ENCODE data around the gene RAB31. TPM values are rescaled to one million over a fixed set of nuclear protein-coding genes. Genes with fewer than 3 reads are reported as not detected.

RAB31 gene
- total and polyA plus RNA-seq, 4 experiments from 2014 or later = 0.07 to 1.8 (median 1.4) TPM

GRCh38 chr18:9867071-9867594, 159.0 kb downstream of the RAB31 start:
- ChIA-PET POLR2A (ENCODE audit: partially characterized antibody) (no interaction called here), CTCF (ENCODE audit: partially characterized antibody) (no interaction called here)
- H3K9me3 ChIP-seq (ENCODE audit: control insufficient read depth in 1 of 2, low read length in 2 of 2) = peaks cover 0 to 6% of the 10 kb centered on the region in 2 donors
- DNase-seq = no peak
- no peaks in the 10 kb centered on the region for H3K36me3 ChIP-seq (ENCODE audit: insufficient read depth, low read length)
- no peak overlapping the region for H3K4me3 Mint-ChIP-seq
- no peaks in the 10 kb centered on the region for H3K4me1 ChIP-seq (ENCODE audit: insufficient read depth, low read length)
- H3K4me1 Mint-ChIP-seq = peaks cover 0 to 3% (median 3%) of the 10 kb centered on the region in 4 donors
- peaks cover 5 to 31% (median 18%) of the 10 kb centered on the region in 8 donors for H3K9me3 Mint-ChIP-seq
- peaks cover 13 to 18% of the 10 kb centered on the region in 2 donors for H3K27me3 Mint-ChIP-seq
- H3K36me3 Mint-ChIP-seq = peaks cover 4 to 10% of the 10 kb centered on the region in 2 donors
- intact Hi-C loops (cut with micrococcal nuclease) = no loop called here
- no peaks in the 10 kb centered on the region for H3K27me3 ChIP-seq (ENCODE audit: insufficient read depth, low read length)
- no peak overlapping the region for H3K27ac Mint-ChIP-seq
- no peak overlapping the region for H3K4me3 ChIP-seq (ENCODE audit: low read length in 2 of 2)
- no peak overlapping the region for H3K27ac ChIP-seq (ENCODE audit: low read depth, low read length)

DNA sequence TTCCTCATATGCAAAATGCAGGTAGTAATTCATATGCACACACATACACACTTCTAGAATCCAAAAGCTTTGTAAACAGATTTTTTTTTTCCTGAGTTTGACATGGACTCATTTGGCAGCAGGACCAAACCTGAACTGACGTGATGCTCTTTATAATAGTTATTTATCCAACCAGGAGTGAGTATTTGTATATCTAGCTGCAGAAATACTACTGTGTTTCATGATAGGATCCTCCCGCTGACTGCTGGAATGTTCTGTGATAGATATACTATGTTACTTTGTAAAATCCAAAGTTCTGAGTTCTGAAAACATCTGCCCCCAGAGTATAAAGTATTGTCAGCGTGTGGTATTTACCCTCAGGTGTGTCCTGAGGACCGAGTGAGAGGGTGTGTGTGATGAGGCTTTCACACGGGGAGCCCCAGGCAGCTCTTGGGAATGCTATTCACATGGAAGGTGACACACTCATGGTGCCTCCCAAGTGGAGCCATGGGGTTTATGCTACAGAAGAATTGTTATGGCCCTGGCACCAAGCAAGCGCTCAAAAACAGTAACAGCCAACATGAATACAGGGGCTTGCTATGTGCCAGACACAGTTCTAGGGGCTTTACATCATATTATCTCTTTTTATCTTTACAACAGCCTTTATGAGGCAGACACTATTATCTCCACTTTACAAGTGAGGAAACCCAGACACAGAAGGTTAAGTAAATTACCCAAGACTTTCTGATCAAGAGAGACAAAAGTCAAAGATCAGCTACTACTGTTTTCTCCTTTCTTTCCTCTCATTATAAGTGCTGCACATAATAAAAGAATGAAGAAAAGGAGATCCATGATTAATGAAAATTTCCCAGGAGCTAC, 161.0 kb downstream of the RAB31 start:
- Histone ChIP-seq H3K27ac (ENCODE audit: low read depth, low read length) (no peak overlapping the region), H3K9me3 (ENCODE audit: control insufficient read depth in 1 of 2, low read length in 2 of 2) (peaks cover 0 to 6% of the 10 kb centered on the region in 2 donors), H3K36me3 (ENCODE audit: insufficient read depth, low read length) (no peaks in the 10 kb centered on the region), H3K4me3 (ENCODE audit: low read length in 2 of 2) (no peak overlapping the region), H3K4me1 (ENCODE audit: insufficient read depth, low read length) (no peaks in the 10 kb centered on the region), H3K27me3 (ENCODE audit: insufficient read depth, low read length) (no peaks in the 10 kb centered on the region)
- H3K4me3 Mint-ChIP-seq = no peak overlapping the region
- DNase-seq = no peak
- CTCF ChIA-PET (ENCODE audit: partially characterized antibody) = no interaction called here
- POLR2A ChIA-PET (ENCODE audit: partially characterized antibody) = no interaction called here
- peaks cover 5 to 31% (median 18%) of the 10 kb centered on the region in 8 donors for H3K9me3 Mint-ChIP-seq
- intact Hi-C loops (cut with micrococcal nuclease) = no loop called here
- peaks cover 4 to 10% of the 10 kb centered on the region in 2 donors for H3K36me3 Mint-ChIP-seq
- H3K4me1 Mint-ChIP-seq = peaks cover 0 to 3% (median 2%) of the 10 kb centered on the region in 4 donors
- no peak overlapping the region for H3K27ac Mint-ChIP-seq
- peaks cover 12 to 20% of the 10 kb centered on the region in 2 donors for H3K27me3 Mint-ChIP-seq

- Histone ChIP-seq H3K27ac (ENCODE audit: low read depth, low read length) (no peak overlapping the region), H3K4me3 (ENCODE audit: low read length in 2 of 2) (no peak overlapping the region), H3K36me3 (ENCODE audit: insufficient read depth, low read length) (no peaks in the 10 kb centered on the region), H3K9me3 (ENCODE audit: control insufficient read depth in 1 of 2, low read length in 2 of 2) (peaks cover 0 to 6% of the 10 kb centered on the region in 2 donors), H3K27me3 (ENCODE audit: insufficient read depth, low read length) (no peaks in the 10 kb centered on the region), H3K4me1 (ENCODE audit: insufficient read depth, low read length) (no peaks in the 10 kb centered on the region)
- Mint-ChIP-seq H3K4me1 (peaks cover 0 to 3% (median 2%) of the 10 kb centered on the region in 4 donors), H3K9me3 (peaks cover 5 to 29% (median 18%) of the 10 kb centered on the region in 8 donors), H3K36me3 (peaks cover 4 to 10% of the 10 kb centered on the region in 2 donors), H3K27ac (no peak overlapping the region), H3K27me3 (peaks cover 12 to 20% of the 10 kb centered on the region in 2 donors), H3K4me3 (no peak overlapping the region)
- no peak for DNase-seq
- CTCF ChIA-PET (ENCODE audit: partially characterized antibody) = no interaction called here
- intact Hi-C loops (cut with micrococcal nuclease) = no loop called here
- POLR2A ChIA-PET (ENCODE audit: partially characterized antibody) = no interaction called here
Measured at GRCh38 chr18:9869715-9870430, 161.8 kb downstream of the RAB31 start.

GRCh38 chr18:9870431-9871008, 162.4 kb downstream of the RAB31 start:
- peaks cover 0 to 6% of the 10 kb centered on the region in 2 donors for H3K9me3 ChIP-seq (ENCODE audit: control insufficient read depth in 1 of 2, low read length in 2 of 2)
- peaks cover 13 to 21% of the 10 kb centered on the region in 2 donors for H3K27me3 Mint-ChIP-seq
- H3K4me3 Mint-ChIP-seq = no peak overlapping the region
- peaks cover 3 to 6% of the 10 kb centered on the region in 2 donors for H3K36me3 Mint-ChIP-seq
- H3K4me1 ChIP-seq (ENCODE audit: insufficient read depth, low read length) = no peaks in the 10 kb centered on the region
- ChIA-PET CTCF (ENCODE audit: partially characterized antibody) (no interaction called here), POLR2A (ENCODE audit: partially characterized antibody) (no interaction called here)
- intact Hi-C loops (cut with micrococcal nuclease) = no loop called here
- H3K4me3 ChIP-seq (ENCODE audit: low read length in 2 of 2) = no peak overlapping the region
- H3K27me3 ChIP-seq (ENCODE audit: insufficient read depth, low read length) = no peaks in the 10 kb centered on the region
- H3K9me3 Mint-ChIP-seq = peaks cover 5 to 23% (median 14%) of the 10 kb centered on the region in 8 donors
- H3K4me1 Mint-ChIP-seq = peaks cover 0 to 3% (median 2%) of the 10 kb centered on the region in 4 donors
- H3K27ac Mint-ChIP-seq = no peak overlapping the region
- no peaks in the 10 kb centered on the region for H3K36me3 ChIP-seq (ENCODE audit: insufficient read depth, low read length)
- DNase-seq = no peak
- no peak overlapping the region for H3K27ac ChIP-seq (ENCODE audit: low read depth, low read length)

- ChIA-PET CTCF (ENCODE audit: partially characterized antibody) (no interaction called here), POLR2A (ENCODE audit: partially characterized antibody) (no interaction called here)
- H3K27me3 Mint-ChIP-seq = peaks cover 10 to 20% of the 10 kb centered on the region in 2 donors
- Histone ChIP-seq H3K36me3 (ENCODE audit: insufficient read depth, low read length) (no peaks in the 10 kb centered on the region), H3K27me3 (ENCODE audit: insufficient read depth, low read length) (no peaks in the 10 kb centered on the region), H3K4me1 (ENCODE audit: insufficient read depth, low read length) (no peaks in the 10 kb centered on the region), H3K4me3 (ENCODE audit: low read length in 2 of 2) (no peak overlapping the region), H3K9me3 (ENCODE audit: control insufficient read depth in 1 of 2, low read length in 2 of 2) (peaks cover 0 to 2% of the 10 kb centered on the region in 2 donors), H3K27ac (ENCODE audit: low read depth, low read length) (no peak overlapping the region)
- peaks cover 0 to 3% (median 2%) of the 10 kb centered on the region in 4 donors for H3K4me1 Mint-ChIP-seq
- no peak for DNase-seq
- H3K36me3 Mint-ChIP-seq = no peaks in the 10 kb centered on the region
- no peak overlapping the region for H3K27ac Mint-ChIP-seq
- intact Hi-C loops (cut with micrococcal nuclease) = no loop called here
- peaks cover 0 to 15% (median 6%) of the 10 kb centered on the region in 8 donors for H3K9me3 Mint-ChIP-seq
- no peak overlapping the region for H3K4me3 Mint-ChIP-seq
Measured at GRCh38 chr18:9871244-9871746, 163.2 kb downstream of the RAB31 start.

DNA sequence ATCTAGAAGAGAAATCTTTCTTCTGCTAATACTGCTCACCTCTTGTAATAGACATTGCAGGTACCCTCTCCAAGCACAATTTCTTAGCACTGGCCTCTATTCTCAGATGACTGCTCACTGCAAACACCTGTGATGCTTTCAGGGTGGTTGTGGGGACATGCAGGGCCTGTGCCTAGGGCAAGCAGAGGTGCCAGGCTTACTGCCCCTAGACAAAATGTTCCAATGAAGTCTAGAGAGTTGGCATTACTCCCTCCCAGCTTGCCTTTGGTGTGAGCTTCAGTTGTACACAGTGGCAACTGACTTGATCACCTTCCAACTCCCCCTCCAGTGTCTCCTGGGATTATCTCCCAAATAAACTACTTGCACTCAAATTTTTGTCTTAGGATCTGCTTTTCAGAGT, 164.7 kb downstream of the RAB31 start:
- peaks cover 13 to 20% of the 10 kb centered on the region in 2 donors for H3K27me3 Mint-ChIP-seq
- no peaks in the 10 kb centered on the region for H3K4me1 ChIP-seq (ENCODE audit: insufficient read depth, low read length)

DNA sequence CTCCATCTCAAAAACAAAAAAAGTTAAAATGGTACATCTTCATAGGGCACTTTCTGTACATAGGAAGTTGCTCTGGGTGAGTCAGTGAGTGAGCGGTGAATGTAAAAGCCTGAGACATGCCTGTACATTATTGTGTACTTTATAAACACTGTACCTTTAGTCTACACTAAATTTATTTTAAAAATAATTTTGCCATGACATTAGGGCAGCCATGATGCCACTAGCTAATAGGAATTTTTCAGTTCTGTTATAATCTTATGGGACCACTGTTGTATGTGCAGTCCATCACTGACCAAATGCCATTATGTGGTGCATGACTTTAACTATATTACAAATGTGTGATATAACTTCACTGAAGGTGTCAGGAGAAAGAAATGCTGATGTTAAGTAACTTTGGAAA, 166.6 kb downstream of the RAB31 start:
- no peak overlapping the region for H3K27ac ChIP-seq (ENCODE audit: low read depth, low read length)
- Mint-ChIP-seq H3K36me3 (no peaks in the 10 kb centered on the region), H3K27me3 (peaks cover 10 to 16% of the 10 kb centered on the region in 2 donors), H3K4me1 (peaks cover 0 to 12% (median 3%) of the 10 kb centered on the region in 4 donors), H3K4me3 (no peak overlapping the region), H3K9me3 (no peaks in the 10 kb centered on the region), H3K27ac (no peak overlapping the region)
- CTCF ChIA-PET (ENCODE audit: partially characterized antibody) = no interaction called here
- POLR2A ChIA-PET (ENCODE audit: partially characterized antibody) = no interaction called here
- H3K27me3 ChIP-seq (ENCODE audit: insufficient read depth, low read length) = no peaks in the 10 kb centered on the region
- intact Hi-C loops (cut with micrococcal nuclease) = no loop called here
- no peak overlapping the region for H3K4me3 ChIP-seq (ENCODE audit: low read length in 2 of 2)
- no peak for DNase-seq
- no peaks in the 10 kb centered on the region for H3K4me1 ChIP-seq (ENCODE audit: insufficient read depth, low read length)
- no peaks in the 10 kb centered on the region for H3K36me3 ChIP-seq (ENCODE audit: insufficient read depth, low read length)
- no peaks in the 10 kb centered on the region for H3K9me3 ChIP-seq (ENCODE audit: control insufficient read depth in 1 of 2, low read length in 2 of 2)

More for the DNA sequence above, 164.7 kb downstream of the RAB31 start:
- no peak overlapping the region for H3K4me3 Mint-ChIP-seq
- intact Hi-C loops (cut with micrococcal nuclease) = no loop called here
- ChIA-PET POLR2A (ENCODE audit: partially characterized antibody) (no interaction called here), CTCF (ENCODE audit: partially characterized antibody) (no interaction called here)
- no peak overlapping the region for H3K27ac ChIP-seq (ENCODE audit: low read depth, low read length)
- H3K9me3 ChIP-seq (ENCODE audit: control insufficient read depth in 1 of 2, low read length in 2 of 2) = no peaks in the 10 kb centered on the region
- no peak overlapping the region for H3K27ac Mint-ChIP-seq
- no peak overlapping the region for H3K4me3 ChIP-seq (ENCODE audit: low read length in 2 of 2)
- no peaks in the 10 kb centered on the region for H3K36me3 ChIP-seq (ENCODE audit: insufficient read depth, low read length)
- H3K4me1 Mint-ChIP-seq = peaks cover 0 to 12% (median 4%) of the 10 kb centered on the region in 4 donors
- DNase-seq = no peak
- H3K9me3 Mint-ChIP-seq = peaks cover 0 to 7% (median 0%) of the 10 kb centered on the region in 8 donors
- no peaks in the 10 kb centered on the region for H3K36me3 Mint-ChIP-seq
- H3K27me3 ChIP-seq (ENCODE audit: insufficient read depth, low read length) = no peaks in the 10 kb centered on the region

All from CD4-positive, alpha-beta memory T cell (primary cell).